Subcutaneous adipose tissue (tissue), 4 donors: Measurements from ENCODE around the gene ETS1. TPM values are rescaled to one million over a fixed set of nuclear protein-coding genes. Genes with fewer than 3 reads are reported as not detected.

ENCODE experiments used
- small RNA-seq: library from RNA; depleted of rRNA; stranded (forward); fragments of <200 nt; gene quantifications from one replicate; pipeline ENCODE3, GENCODE V24; 2016
- total RNA-seq, 4 donors: library from RNA; depleted of rRNA; stranded (reverse); fragments of >200 nt; gene quantifications; one replicate each; pipeline ENCODE4 v1.1.0, GENCODE V29; 2016
- TF ChIP-seq, protein P1 (sequence below): fragments of 450-650 bp; IDR thresholded peaks from one replicate; pipeline ENCODE4 v1.5.1; 2016; ENCODE audit warnings: low read depth, mild to moderate bottlenecking, control low read depth, antibody characterized with exemption, moderate library complexity

The ETS1 gene
- total RNA-seq, 4 donors from 2014 or later = 57.6 to 149 (median 96.7) TPM

DNA sequence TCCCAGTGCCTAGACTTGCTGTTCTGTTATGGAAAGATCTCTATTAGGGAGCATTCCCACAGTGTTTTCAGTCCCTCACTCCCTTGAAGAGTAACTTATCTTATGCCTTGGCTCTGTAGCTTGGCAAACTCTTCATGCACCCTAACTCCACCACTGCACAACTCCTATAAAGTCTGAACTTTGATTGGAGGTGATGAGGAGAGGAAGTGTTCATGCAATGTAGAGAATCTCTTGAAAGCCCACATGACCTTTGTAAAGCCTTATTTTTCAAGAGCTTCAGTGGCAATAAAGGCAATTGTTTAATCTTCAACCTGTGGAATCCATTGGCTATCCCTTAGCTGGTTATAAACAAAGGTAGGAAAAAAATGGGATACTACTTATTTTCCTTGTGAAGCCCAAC lies 176.2 kb downstream of the ETS1 start:
- TF ChIP-seq, protein P1, sequence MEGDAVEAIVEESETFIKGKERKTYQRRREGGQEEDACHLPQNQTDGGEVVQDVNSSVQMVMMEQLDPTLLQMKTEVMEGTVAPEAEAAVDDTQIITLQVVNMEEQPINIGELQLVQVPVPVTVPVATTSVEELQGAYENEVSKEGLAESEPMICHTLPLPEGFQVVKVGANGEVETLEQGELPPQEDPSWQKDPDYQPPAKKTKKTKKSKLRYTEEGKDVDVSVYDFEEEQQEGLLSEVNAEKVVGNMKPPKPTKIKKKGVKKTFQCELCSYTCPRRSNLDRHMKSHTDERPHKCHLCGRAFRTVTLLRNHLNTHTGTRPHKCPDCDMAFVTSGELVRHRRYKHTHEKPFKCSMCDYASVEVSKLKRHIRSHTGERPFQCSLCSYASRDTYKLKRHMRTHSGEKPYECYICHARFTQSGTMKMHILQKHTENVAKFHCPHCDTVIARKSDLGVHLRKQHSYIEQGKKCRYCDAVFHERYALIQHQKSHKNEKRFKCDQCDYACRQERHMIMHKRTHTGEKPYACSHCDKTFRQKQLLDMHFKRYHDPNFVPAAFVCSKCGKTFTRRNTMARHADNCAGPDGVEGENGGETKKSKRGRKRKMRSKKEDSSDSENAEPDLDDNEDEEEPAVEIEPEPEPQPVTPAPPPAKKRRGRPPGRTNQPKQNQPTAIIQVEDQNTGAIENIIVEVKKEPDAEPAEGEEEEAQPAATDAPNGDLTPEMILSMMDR = no peak

DNA sequence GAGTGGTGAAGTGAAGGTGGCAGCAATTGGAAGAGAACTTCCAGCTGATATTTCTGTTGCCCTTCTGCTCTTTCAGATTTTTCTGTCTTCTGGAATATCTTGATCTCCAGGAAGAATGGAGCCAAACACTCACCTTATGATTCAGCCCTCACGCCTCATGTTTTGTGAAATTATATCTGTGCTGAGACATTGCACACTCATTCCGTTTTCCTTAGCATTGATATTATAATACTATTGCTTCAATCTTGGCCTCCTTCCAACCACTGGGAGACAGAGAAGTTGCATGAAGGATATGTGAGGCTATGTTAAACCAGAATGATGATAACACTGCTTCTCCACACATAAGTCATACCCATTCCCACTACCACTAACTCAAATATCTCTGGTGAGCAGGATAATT lies 177.9 kb downstream of the ETS1 start:
- TF ChIP-seq, protein P1 = no peak

Small RNA genes within 50 kb of the gene (small RNA-seq; reads per million reads assigned to genes)
- gene MIR6090 = not detected

Other genes with a start within 250 kb of the ETS1 start
- 10 to 100 TPM; 41.7 to 54.8 (median 48.0) TPM for gene FLI1, start 106.5 kb upstream of the ETS1 start, total RNA-seq